IMR-90 (cell line): Measurements from ENCODE around the gene NDUFA7. TPM values are rescaled to one million over a fixed set of nuclear protein-coding genes. Genes with fewer than 3 reads are reported as not detected.

Experiments used
- ATAC-seq: fragments of 200-7000 bp; cut with Tn5 transposase; 2 replicates; pipeline ENCODE4 v1.9.1; 2020; ENCODE audit warnings: low read depth, mild to moderate bottlenecking, moderate library complexity
- BruUV-seq: library from RNA; stranded (reverse); fragments of 400-500 nt; replicated peaks from 2 replicates; lab custom pipeline; 2021; lab: Mats Ljungman, UMichigan
- CTCF ChIA-PET: fragments of 300-600 bp; formaldehyde crosslinking; extraction: SDS; loops from one replicate; lab custom pipeline; 2021; ENCODE audit warnings: antibody characterized with exemption; lab: Yijun Ruan, JAX
- POLR2A ChIA-PET: fragments of 300-600 bp; sonication (Branson Sonifier 250); formaldehyde crosslinking; loops from one replicate; lab custom pipeline; 2022; ENCODE audit warnings: antibody characterized with exemption; ENCODE audit not compliant: unreplicated experiment; lab: Charles Lee
- DNase-seq: peaks from one replicate; pipeline ENCODE4 v3.0.0; 2013
- H2AFZ ChIP-seq: replicated peaks from 2 replicates; pipeline ENCODE3; 2013; ENCODE audit warnings: low read length, mild to moderate bottlenecking; ENCODE audit not compliant: poor library complexity
- H2AK5ac ChIP-seq: 2 replicates; pipeline ENCODE4 v1.6.1; 2013; ENCODE audit warnings: low read depth, low read length, inconsistent platforms
- H2AK9ac ChIP-seq: replicated peaks from 2 replicates; pipeline ENCODE3; 2013; ENCODE audit warnings: mild to moderate bottlenecking, low read depth, low read length, moderate library complexity; ENCODE audit not compliant: poor library complexity
- H2BK120ac ChIP-seq: 2 replicates; pipeline ENCODE4 v1.6.1; 2013; ENCODE audit warnings: low read depth, low read length, inconsistent platforms
- H2BK15ac ChIP-seq: 3 replicates; pipeline ENCODE4 v1.6.1; 2013; ENCODE audit warnings: low read depth, low read length, inconsistent platforms
- H2BK20ac ChIP-seq: 2 replicates; pipeline ENCODE4 v1.6.1; 2013; ENCODE audit warnings: low read depth, mild to moderate bottlenecking, inconsistent platforms, low read length, moderate library complexity
- H2BK5ac ChIP-seq: 2 replicates; pipeline ENCODE4 v1.6.1; 2013; ENCODE audit warnings: mild to moderate bottlenecking, low read depth, low read length, inconsistent platforms; ENCODE audit not compliant: poor library complexity, severe bottlenecking
- H3K14ac ChIP-seq: replicated peaks from 2 replicates; pipeline ENCODE4 v1.6.1; 2013; ENCODE audit warnings: low read depth, low read length, inconsistent platforms
- H3K18ac ChIP-seq: 2 replicates; pipeline ENCODE4 v1.6.1; 2013; ENCODE audit warnings: low read depth, low read length, control low read depth
- H3K23ac ChIP-seq: 2 replicates; pipeline ENCODE4 v1.6.1; 2013; ENCODE audit warnings: low read depth, low read length, inconsistent platforms
- H3K27ac ChIP-seq: 2 replicates; pipeline ENCODE4 v1.5.1; 2013; ENCODE audit warnings: mild to moderate bottlenecking, control low read depth, low read length; ENCODE audit not compliant: insufficient read depth
- H3K27me3 ChIP-seq: 2 replicates; pipeline ENCODE4 v1.6.1; 2013; ENCODE audit warnings: low read length; ENCODE audit not compliant: control insufficient read depth, insufficient read depth
- H3K36me3 ChIP-seq: 2 replicates; pipeline ENCODE4 v1.6.1; 2013; ENCODE audit warnings: low read length, mixed read lengths; ENCODE audit not compliant: control insufficient read depth, insufficient read depth
- H3K4ac ChIP-seq: 2 replicates; pipeline ENCODE4 v1.6.1; 2013; ENCODE audit warnings: low read depth, low read length, inconsistent platforms
- H3K4me1 ChIP-seq: 2 replicates; pipeline ENCODE4 v1.6.1; 2013; ENCODE audit warnings: low read length, mixed read lengths; ENCODE audit not compliant: control insufficient read depth, insufficient read depth
- H3K4me2 ChIP-seq: 2 replicates; pipeline ENCODE4 v1.6.1; 2013; ENCODE audit warnings: low read depth, mild to moderate bottlenecking, control low read depth, low read length, moderate library complexity
- H3K4me3 ChIP-seq: 2 replicates; pipeline ENCODE4 v1.5.1; 2013; ENCODE audit warnings: low read depth, mild to moderate bottlenecking, control low read depth, low read length, moderate library complexity; ENCODE audit not compliant: insufficient read depth
- H3K56ac ChIP-seq: 2 replicates; pipeline ENCODE4 v1.6.1; 2013; ENCODE audit warnings: low read length, inconsistent platforms; ENCODE audit not compliant: insufficient read depth; ENCODE audit errors: extremely low read depth
- H3K79me1 ChIP-seq, 2 experiments: 2 replicates each; pipeline ENCODE4 v1.6.1; 2013; ENCODE audit warnings: low read length in 2 of 2, inconsistent platforms in 1 of 2, low read depth in 1 of 2
- H3K9ac ChIP-seq: 2 replicates; pipeline ENCODE4 v1.6.1; 2013; ENCODE audit warnings: low read depth, low read length, control low read depth
- H3K9me1 ChIP-seq: 2 replicates; pipeline ENCODE4 v1.6.1; 2013; ENCODE audit warnings: low read length, inconsistent platforms; ENCODE audit not compliant: insufficient read depth
- H3K9me3 ChIP-seq: 2 replicates; pipeline ENCODE4 v1.6.1; 2013; ENCODE audit warnings: low read length; ENCODE audit not compliant: control insufficient read depth, insufficient read depth
- H4K20me1 ChIP-seq: 2 replicates; pipeline ENCODE4 v1.6.1; 2013; ENCODE audit warnings: low read length, inconsistent platforms; ENCODE audit not compliant: insufficient read depth
- H4K5ac ChIP-seq: 2 replicates; pipeline ENCODE4 v1.6.1; 2013; ENCODE audit warnings: mild to moderate bottlenecking, low read depth, low read length, control low read depth
- H4K8ac ChIP-seq, 2 experiments: 2 replicates each; pipeline ENCODE4 v1.6.1; 2013; ENCODE audit warnings: low read depth in 2 of 2, low read length in 2 of 2, control low read depth in 1 of 2, inconsistent platforms in 1 of 2
- H4K91ac ChIP-seq: 2 replicates; pipeline ENCODE4 v1.6.1; 2013; ENCODE audit warnings: low read depth, low read length, inconsistent platforms; ENCODE audit not compliant: insufficient read depth
- BHLHE40 ChIP-seq: fragments of 150-350 bp; IDR thresholded peaks from 2 replicates; pipeline ENCODE4 v1.6.1; 2016; ENCODE audit warnings: mild to moderate bottlenecking, low read depth, low read length
- CEBPB ChIP-seq: IDR thresholded peaks from 2 replicates; pipeline ENCODE4 v1.6.1; 2012; ENCODE audit warnings: low read depth, low read length, improper control_type of control experiment
- CHD1 ChIP-seq: IDR thresholded peaks from 2 replicates; pipeline ENCODE4 v1.6.1; 2012; ENCODE audit warnings: low read depth, low read length, improper control_type of control experiment
- CTCF ChIP-seq: conservative IDR thresholded peaks from 2 replicates; pipeline ENCODE4 v1.5.1; 2012; ENCODE audit warnings: mild to moderate bottlenecking, low read depth, low read length, improper control_type of control experiment
- ELK1 ChIP-seq: fragments of 150-350 bp; IDR thresholded peaks from 2 replicates; pipeline ENCODE4 v1.6.1; 2016; ENCODE audit warnings: low read depth, mild to moderate bottlenecking, low read length, moderate library complexity, borderline replicate concordance
- FOS ChIP-seq: fragments of 150-350 bp; IDR thresholded peaks from 2 replicates; pipeline ENCODE4 v1.6.1; 2016; ENCODE audit warnings: low read depth, low read length
- MAFK ChIP-seq: IDR thresholded peaks from 2 replicates; pipeline ENCODE4 v1.6.1; 2012; ENCODE audit warnings: low read depth, low read length, improper control_type of control experiment
- MAZ ChIP-seq: IDR thresholded peaks from 2 replicates; pipeline ENCODE4 v1.6.1; 2012; ENCODE audit warnings: low read depth, mild to moderate bottlenecking, low read length, improper control_type of control experiment, moderate library complexity, borderline replicate concordance
- MXI1 ChIP-seq: IDR thresholded peaks from 2 replicates; pipeline ENCODE4 v1.6.1; 2012; ENCODE audit warnings: low read depth, mild to moderate bottlenecking, low read length, moderate library complexity, borderline replicate concordance
- NFE2L2 ChIP-seq: fragments of 150-350 bp; IDR thresholded peaks from 2 replicates; pipeline ENCODE4 v1.6.1; 2016; ENCODE audit warnings: low read depth, mild to moderate bottlenecking, low read length
- RAD21 ChIP-seq: IDR thresholded peaks from 2 replicates; pipeline ENCODE4 v1.6.1; 2012; ENCODE audit warnings: low read length, improper control_type of control experiment
- RCOR1 ChIP-seq: IDR thresholded peaks from 2 replicates; pipeline ENCODE4 v1.6.1; 2012; ENCODE audit warnings: mild to moderate bottlenecking, low read length, improper control_type of control experiment; ENCODE audit not compliant: insufficient replicate concordance
- RFX5 ChIP-seq: IDR thresholded peaks from 2 replicates; pipeline ENCODE4 v1.8.0; 2012; ENCODE audit warnings: low read depth, mild to moderate bottlenecking, low read length, moderate library complexity
- SMC3 ChIP-seq: fragments of 150-350 bp; IDR thresholded peaks from 2 replicates; pipeline ENCODE4 v1.6.1; 2016; ENCODE audit warnings: low read depth, mild to moderate bottlenecking, antibody characterized with exemption, low read length, moderate library complexity
- USF2 ChIP-seq: fragments of 150-350 bp; IDR thresholded peaks from 2 replicates; pipeline ENCODE4 v1.6.1; 2017; ENCODE audit warnings: mild to moderate bottlenecking, antibody characterized with exemption, low read length, low read depth
- WGBS, 2 experiments: methylation state at CpG; one replicate each; pipeline versions ENCODE4 v1.1.5 to v1.1.7; 2013; ENCODE audit warnings: missing lambda C conversion rate in 2 of 2; ENCODE audit not compliant: insufficient read length in 1 of 2; ENCODE audit errors: extremely low coverage in 2 of 2; 5-methylcytosine and 5-hydroxymethylcytosine counted together
- dilution Hi-C: fragments of 300-500 bp; cut with HindIII; formaldehyde crosslinking; loops from one replicate; pipeline ENCODE4 v1.14.3; 2018; ENCODE audit warnings: low sequenced_read_pairs; ENCODE audit not compliant: unreplicated experiment
- in situ Hi-C: fragments of 300-500 bp; cut with MboI; formaldehyde crosslinking; loops from 3 replicates; pipeline ENCODE4 v1.14.3; 2019; ENCODE audit warnings: low sequenced_read_pairs, inconsistent platforms, mixed read lengths
- intact Hi-C: fragments of 100-400 bp; cut with micrococcal nuclease; formaldehyde crosslinking; loops from 2 replicates; pipeline ENCODE4 v1.10.0; 2022
- polyA plus RNA-seq, 3 experiments: library from polyadenylated mRNA; depleted of rRNA; stranded (reverse); fragments of >200 nt; gene quantifications; 2 replicates each; pipeline ENCODE4 v1.2.3, GENCODE V29; 2012; ENCODE audit warnings: low replicate concordance in 1 of 3
- total RNA-seq: library from RNA; depleted of rRNA; stranded (reverse); fragments of >200 nt; gene quantifications from 2 replicates; pipeline ENCODE4 v1.2.3, GENCODE V29; 2012

NDUFA7 gene
- total and polyA plus RNA-seq, 2 of the 4 experiments (the other 2 are of a cell fraction): 20.6 to 50.7 TPM

- Histone ChIP-seq H3K4ac (no peak overlapping the region), H3K4me1 (peaks cover 2% of the 10 kb centered on the region; the same call in 1 of the 2 replicates), H3K36me3 (peaks cover 21% of the 10 kb centered on the region), H4K91ac (no peak overlapping the region), H2BK5ac (no peak overlapping the region), H4K20me1 (no peaks in the 10 kb centered on the region), H3K4me3 (no peak overlapping the region), H3K9ac (no peak overlapping the region), H4K8ac (no peak overlapping the region), H3K9me3 (no peaks in the 10 kb centered on the region), H3K4me2 (no peak overlapping the region), H3K18ac (no peak overlapping the region), H3K27ac (no peak overlapping the region), H3K9me1 (no peaks in the 10 kb centered on the region), H2BK20ac (no peak overlapping the region), H2AK9ac (no peak overlapping the region), H3K23ac (no peak overlapping the region), H3K56ac (no peak overlapping the region), H4K5ac (no peak overlapping the region), H2BK120ac (no peak overlapping the region), H3K27me3 (no peaks in the 10 kb centered on the region), H3K79me1 (peaks cover 15 to 23% of the 10 kb centered on the region in 2 experiments; a peak in 3 of 4 replicates), H2AFZ (no peak overlapping the region), H2AK5ac (no peak overlapping the region), H2BK15ac (no peak overlapping the region), H3K14ac (no peak overlapping the region)
- intact Hi-C loops: no loop called here
- ATAC-seq: no peak
- BruUV-seq: no TSS peak
- POLR2A ChIA-PET: no interaction called here
- CTCF ChIA-PET: no interaction called here
- dilution Hi-C loops: no loop called here
- in situ Hi-C loops: no loop called here
- 59% methylated on average over 2 of the region's 14 CpGs; no CpG with 5 or more reads in 1 of the 2 experiments for WGBS, 2 experiments
- DNase-seq: no peak
- TF ChIP-seq NFE2L2: no peak
- no peak for TF ChIP-seq SMC3
- no peak for TF ChIP-seq MAFK
- no peak for TF ChIP-seq CTCF
- no peak for TF ChIP-seq RFX5
- no peak for TF ChIP-seq BHLHE40
- no peak for TF ChIP-seq ELK1
- TF ChIP-seq MAZ: no peak
- no peak for TF ChIP-seq FOS
- TF ChIP-seq CHD1: no peak
- no peak for TF ChIP-seq MXI1
- TF ChIP-seq RCOR1: no peak
- no peak for TF ChIP-seq CEBPB
- no peak for TF ChIP-seq RAD21
- TF ChIP-seq USF2: no peak
Measured at GRCh38 chr19:8316351-8317125, 4.6 kb downstream of the NDUFA7 start.
